Middle frontal gyrus (tissue), 1 donor: ENCODE results near the gene PIWIL4.

Source experiments
- DNase-seq: peaks from one replicate; pipeline ENCODE4 v3.0.0-alpha.2; 2015; ENCODE audit warnings: low spot score; ENCODE audit errors: extremely low spot score

PIWIL4 gene

DNA sequence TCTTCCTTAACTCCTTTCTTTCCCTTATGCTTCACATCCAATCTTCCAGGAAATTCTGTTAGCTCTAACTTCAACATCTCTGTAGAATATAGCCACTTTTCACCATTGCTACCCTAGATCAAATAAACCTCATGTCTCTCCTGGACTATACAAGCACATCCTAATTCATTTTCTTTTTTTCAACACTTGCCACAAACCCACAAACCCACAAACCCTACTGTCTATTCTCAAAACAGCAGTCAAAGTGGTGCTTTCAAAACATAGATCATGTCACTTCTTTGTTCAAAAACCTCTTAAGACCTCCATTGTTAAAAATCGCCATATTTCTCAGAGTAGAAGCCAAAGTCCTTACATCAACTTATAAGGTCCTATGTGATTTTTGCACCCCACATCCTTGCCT is 94.3 kb downstream of the PIWIL4 start:
- DNase-seq = no peak

DNA sequence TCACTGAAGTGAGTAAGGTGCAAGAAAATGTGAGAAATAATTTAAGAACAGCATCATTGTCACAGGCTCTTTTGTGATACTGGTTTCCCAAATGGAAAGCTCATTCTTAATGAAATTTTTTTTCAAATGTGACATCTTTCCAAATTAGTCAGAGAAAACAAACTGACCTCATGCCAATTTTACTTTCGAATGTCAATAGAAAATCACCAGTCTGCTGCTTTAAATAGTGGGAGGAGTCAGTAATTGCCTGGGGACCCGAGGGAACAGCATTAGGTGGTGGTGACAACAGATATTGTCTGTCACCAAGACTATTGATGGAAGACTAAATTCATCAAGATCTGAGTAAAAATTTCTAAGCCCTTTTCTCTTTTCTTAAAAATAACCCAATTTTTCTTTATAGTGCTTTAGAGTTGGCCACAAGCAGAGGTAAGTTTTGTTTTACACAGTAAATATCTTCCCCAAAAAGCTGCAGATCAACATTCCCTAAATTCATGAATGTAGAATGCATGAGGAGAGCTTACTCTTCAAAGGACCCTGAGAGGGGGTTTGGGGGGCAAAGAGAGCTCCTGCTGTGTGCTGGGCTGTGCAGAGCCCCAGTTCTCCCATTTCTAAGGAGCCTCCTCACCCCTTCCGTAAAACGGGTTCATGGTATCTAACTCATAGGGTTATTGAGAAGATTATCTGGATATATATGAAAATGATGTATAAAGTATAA is 95.1 kb downstream of the PIWIL4 start:
- DNase-seq = no peak

DNA sequence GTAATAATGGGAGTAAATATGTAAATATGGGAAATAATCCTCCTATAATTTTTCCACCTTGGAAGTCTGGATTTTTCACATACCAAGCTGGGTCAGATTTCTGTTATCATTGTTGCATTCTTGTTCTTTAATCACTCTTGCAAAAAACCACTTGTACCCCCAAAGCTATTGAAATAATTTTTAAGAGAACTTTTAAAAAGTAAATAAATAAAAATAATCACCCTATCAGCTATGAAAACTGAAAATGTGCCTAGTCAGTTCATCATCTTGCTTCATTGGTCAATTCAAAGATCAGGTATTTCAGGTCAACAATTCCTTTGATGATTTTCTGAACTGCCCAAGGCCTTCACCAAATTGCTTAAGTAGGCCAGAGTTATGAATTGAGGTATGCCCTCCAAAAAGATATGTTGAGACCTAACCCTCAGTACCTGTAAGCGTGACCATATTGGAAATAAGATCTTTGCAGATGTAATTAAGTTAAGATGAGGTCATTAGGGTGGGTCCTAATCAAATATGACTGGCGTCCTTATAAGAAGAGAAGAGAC is 95.8 kb downstream of the PIWIL4 start:
- no peak for DNase-seq

DNA sequence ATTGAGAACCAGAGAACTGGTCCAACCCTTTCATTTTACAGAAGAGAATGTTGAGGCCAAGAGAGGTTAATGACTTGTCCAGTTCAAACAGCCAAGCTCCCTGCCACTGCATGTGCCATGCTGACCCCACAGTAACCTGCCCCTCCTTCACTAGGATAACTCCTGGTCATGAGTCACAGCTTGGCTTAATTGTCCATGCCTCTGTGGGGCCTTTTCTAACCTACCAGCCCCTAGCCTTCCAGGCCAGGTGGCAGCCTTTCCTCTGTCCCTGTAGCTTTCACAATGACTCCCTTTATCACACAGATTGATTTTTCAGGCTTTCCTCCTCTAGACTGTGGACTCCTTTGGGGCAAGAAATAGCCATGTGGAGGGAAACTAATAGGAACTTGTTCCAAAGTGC is 97.2 kb downstream of the PIWIL4 start:
- no peak for DNase-seq

DNA sequence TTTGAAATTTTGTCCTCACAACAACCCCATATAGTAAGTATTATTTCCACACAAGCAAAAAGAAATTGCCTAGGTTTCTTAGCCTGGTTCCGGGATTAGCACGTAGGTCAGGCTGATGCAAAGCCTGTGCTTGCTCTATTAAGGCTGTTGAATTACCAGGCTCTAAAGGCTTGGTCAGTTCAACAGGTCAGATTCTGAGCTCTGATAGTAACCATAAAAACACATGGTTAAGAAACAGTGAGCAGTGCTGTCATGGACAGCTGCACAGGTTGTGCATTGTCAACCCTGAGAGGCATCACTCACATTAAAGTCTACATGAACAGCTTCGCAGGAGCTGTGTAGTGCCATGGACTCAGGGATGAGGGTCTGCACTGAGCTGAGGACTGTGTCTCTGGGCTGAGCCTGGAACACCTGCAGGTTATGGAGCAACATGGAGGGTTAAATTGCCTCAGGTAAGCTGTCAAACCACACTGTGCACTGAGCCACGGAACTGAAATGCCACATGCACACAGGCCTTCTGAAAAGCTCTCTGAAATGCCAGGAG is 98.0 kb downstream of the PIWIL4 start:
- DNase-seq = no peak

DNA sequence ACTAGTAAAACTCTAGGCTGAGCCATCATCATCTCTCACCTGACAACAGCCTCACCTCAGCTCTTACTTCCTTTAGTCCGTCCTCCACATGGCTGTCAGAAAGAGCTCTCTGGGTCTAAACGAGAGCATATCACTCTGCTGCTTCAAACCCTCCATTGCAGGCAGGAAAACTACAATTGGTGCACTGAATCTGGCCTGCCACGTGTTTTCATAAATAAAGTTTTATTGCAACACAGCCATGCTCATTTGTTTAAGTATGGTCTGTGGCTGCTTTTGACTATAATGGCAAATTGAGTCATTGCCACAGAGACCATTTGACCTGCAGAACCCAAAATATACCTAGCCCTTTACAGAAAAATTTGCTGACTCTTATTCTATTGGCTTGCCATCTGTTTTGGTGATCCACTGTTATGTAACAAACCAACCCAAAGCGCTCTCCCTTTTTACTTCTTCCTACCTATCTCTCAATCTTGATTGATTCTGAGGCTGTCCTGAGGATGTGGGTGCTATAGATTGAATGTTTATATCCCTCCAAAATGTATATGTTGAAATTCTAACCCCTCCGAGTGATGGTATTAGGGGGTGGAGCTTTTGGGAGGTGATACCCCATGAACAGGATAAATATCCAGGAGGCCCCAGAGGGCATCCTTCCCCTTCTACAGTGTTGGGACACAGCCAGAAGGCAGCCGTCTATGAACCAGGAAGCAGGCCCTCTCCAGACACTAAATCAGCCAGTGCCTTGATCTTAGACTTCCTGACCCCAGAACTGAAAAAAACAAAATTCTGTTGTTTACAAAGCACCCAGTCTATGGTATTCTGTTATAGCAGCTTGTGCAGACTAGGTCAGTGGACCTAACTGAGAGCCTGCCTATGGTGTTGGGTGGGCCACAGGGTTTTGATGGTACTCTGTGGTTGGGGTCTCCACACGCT is 99.9 kb downstream of the PIWIL4 start:
- no peak for DNase-seq

DNA sequence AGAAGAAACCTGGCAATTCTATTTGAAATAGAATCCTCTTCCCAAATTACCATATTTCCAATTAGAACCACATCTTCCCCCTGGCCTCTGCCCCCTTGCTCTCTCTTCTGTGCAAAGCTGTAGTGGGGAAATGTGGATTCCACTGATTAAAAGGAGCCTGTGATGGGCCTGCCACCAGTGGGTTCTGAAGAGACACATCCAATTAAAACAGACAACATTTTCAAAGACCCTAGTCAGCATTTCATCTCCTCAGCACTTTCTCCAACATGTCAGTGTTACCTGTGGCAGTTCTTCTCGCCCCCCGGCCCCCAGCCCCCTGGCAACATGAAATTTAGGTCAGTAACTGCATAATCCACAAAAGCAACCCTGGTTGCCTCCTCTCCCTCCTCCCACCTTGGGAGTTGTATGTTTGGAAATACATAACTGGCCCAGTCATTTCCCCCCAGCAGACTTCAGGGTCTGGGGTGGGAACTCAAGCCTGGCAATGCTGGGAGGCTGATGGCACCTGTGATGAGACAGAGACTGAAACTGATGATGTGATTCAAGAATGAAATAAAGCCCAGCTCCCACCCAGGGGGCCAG is 101.1 kb downstream of the PIWIL4 start:
- DNase-seq = no peak

DNA sequence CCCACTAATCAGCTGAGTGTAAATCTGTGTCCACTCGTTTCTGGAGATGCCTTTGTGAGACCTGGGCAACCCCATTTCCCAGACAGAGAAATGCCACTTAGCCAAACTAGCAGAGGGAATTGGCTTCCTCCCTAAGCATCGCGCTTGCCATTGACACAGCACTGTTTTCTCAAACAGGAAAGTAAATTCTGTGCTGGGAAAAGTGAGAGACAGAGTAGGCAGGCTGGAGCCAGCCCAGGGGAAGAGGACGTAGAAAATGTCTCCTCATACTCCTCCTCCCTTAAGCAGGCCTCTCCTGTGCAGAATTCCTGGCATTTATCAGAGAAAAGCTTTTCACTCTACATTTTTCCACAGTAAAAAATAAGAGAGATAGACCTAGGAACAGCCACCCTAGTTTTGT is 101.9 kb downstream of the PIWIL4 start:
- DNase-seq = peak; percentile 13
